ENCODE data around the gene RAB40C. TPM values are rescaled to one million over a fixed set of nuclear protein-coding genes. Genes with fewer than 3 reads are reported as not detected.
A peak's percentile ranks its signal among the peaks of the same experiment; 100 is the strongest.

RAB40C gene
- total RNA-seq, 1 donor from 2014 or later, result 6.0 TPM

GRCh38 chr16:568401-569258 is 21.2 kb upstream of the RAB40C start:
- peaks cover 14% of the 10 kb centered on the region for H4K20me1 ChIP-seq (ENCODE audit: low read depth)
- H3K9ac ChIP-seq, result peak overlapping the region; percentile 66
- Mint-ChIP-seq H3K4me3 (peak overlapping the region; percentile 93), H3K4me1 (peaks cover 34% of the 10 kb centered on the region), H3K27ac (peak overlapping the region; percentile 96), H3K36me3 (no peaks in the 10 kb centered on the region), H3K9me3 (no peaks in the 10 kb centered on the region), H3K27me3 (ENCODE audit: insufficient read depth, low read depth) (peaks cover 4% of the 10 kb centered on the region)
- H3K27ac ChIP-seq, result no peak overlapping the region
- peaks cover 13% of the 10 kb centered on the region for H3K4me1 ChIP-seq
- H3K4me2 ChIP-seq, result peak overlapping the region; percentile 83
- peaks cover 9% of the 10 kb centered on the region for H3K79me2 ChIP-seq (ENCODE audit: low read depth)
- no peaks in the 10 kb centered on the region for H3K36me3 ChIP-seq
- TF ChIP-seq EZH2phosphoT487 (IDR thresholded peaks at IDR 0.05), result no peak
- no peak for TF ChIP-seq EZH2 (IDR thresholded peaks at IDR 0.05)
- TF ChIP-seq CTCF (IDR thresholded peaks at IDR 0.05), result no peak
- H3K27me3 ChIP-seq, result peaks cover 5% of the 10 kb centered on the region
- no peak overlapping the region for H2AFZ ChIP-seq (replicated peaks)
- no peak for DNase-seq (ENCODE audit: low spot score)
- H3K9me3 ChIP-seq (ENCODE audit: low read depth), result no peaks in the 10 kb centered on the region
- peaks cover 8% of the 10 kb centered on the region for H3F3A ChIP-seq (ENCODE audit: low read depth)
- peak overlapping the region; percentile 99 for H3K4me3 ChIP-seq

GRCh38 chr16:569445-570254 is 20.2 kb upstream of the RAB40C start, which contains the start of gene PIGQ:
Gene PIGQ, plus strand, starts transcription at chr16:569968. Its CDS starts 4,107 bp downstream, at chr16:574075.
- Histone ChIP-seq H3K36me3 (no peaks in the 10 kb centered on the region), H4K20me1 (ENCODE audit: low read depth) (peaks cover 14% of the 10 kb centered on the region), H3K79me2 (ENCODE audit: low read depth) (peaks cover 9% of the 10 kb centered on the region), H2AFZ (replicated peaks) (peak within 1 kb of the TSS; percentile 99), H3K4me1 (peaks cover 13% of the 10 kb centered on the region), H3K4me2 (peak within 1 kb of the TSS; percentile 91), H3K9me3 (ENCODE audit: low read depth) (no peaks in the 10 kb centered on the region), H3K27me3 (no peaks in the 10 kb centered on the region), H3F3A (ENCODE audit: low read depth) (peaks cover 8% of the 10 kb centered on the region), H3K4me3 (peak within 1 kb of the TSS; percentile 99), H3K27ac (no peak within 1 kb of the TSS), H3K9ac (peak within 1 kb of the TSS; percentile 94)
- H3K27me3 Mint-ChIP-seq (ENCODE audit: insufficient read depth, low read depth), result peaks cover 4% of the 10 kb centered on the region
- no peaks in the 10 kb centered on the region for H3K9me3 Mint-ChIP-seq
- no peak for TF ChIP-seq EZH2phosphoT487 (IDR thresholded peaks at IDR 0.05)
- TF ChIP-seq EZH2 (IDR thresholded peaks at IDR 0.05), result no peak
- no peak for TF ChIP-seq CTCF (IDR thresholded peaks at IDR 0.05)
- H3K36me3 Mint-ChIP-seq, result no peaks in the 10 kb centered on the region
- peak; percentile 90 for DNase-seq (ENCODE audit: low spot score)
- H3K4me1 Mint-ChIP-seq, result peaks cover 34% of the 10 kb centered on the region
- H3K4me3 Mint-ChIP-seq, result peak within 1 kb of the TSS; percentile 93
- H3K27ac Mint-ChIP-seq, result peak within 1 kb of the TSS; percentile 96

GRCh38 chr16:572865-573650 is 16.8 kb upstream of the RAB40C start:
- Mint-ChIP-seq H3K9me3 (no peaks in the 10 kb centered on the region), H3K27me3 (ENCODE audit: insufficient read depth, low read depth) (peaks cover 6% of the 10 kb centered on the region), H3K4me3 (no peak overlapping the region), H3K4me1 (peaks cover 25% of the 10 kb centered on the region), H3K27ac (no peak overlapping the region), H3K36me3 (no peaks in the 10 kb centered on the region)
- Histone ChIP-seq H3K36me3 (no peaks in the 10 kb centered on the region), H2AFZ (replicated peaks) (no peak overlapping the region), H3K9me3 (ENCODE audit: low read depth) (no peaks in the 10 kb centered on the region), H3K9ac (no peak overlapping the region), H4K20me1 (ENCODE audit: low read depth) (peaks cover 27% of the 10 kb centered on the region), H3K4me1 (peaks cover 7% of the 10 kb centered on the region), H3K4me3 (no peak overlapping the region), H3K27ac (no peak overlapping the region), H3K79me2 (ENCODE audit: low read depth) (peaks cover 9% of the 10 kb centered on the region), H3K4me2 (no peak overlapping the region), H3F3A (ENCODE audit: low read depth) (peaks cover 12% of the 10 kb centered on the region), H3K27me3 (no peaks in the 10 kb centered on the region)
- no peak for DNase-seq (ENCODE audit: low spot score)
- TF ChIP-seq EZH2 (IDR thresholded peaks at IDR 0.05) (no peak), CTCF (IDR thresholded peaks at IDR 0.05) (no peak), EZH2phosphoT487 (IDR thresholded peaks at IDR 0.05) (no peak)

All from neural progenitor cell (in vitro differentiated cells).